HepG2 (cell line): ENCODE results near the gene SEZ6. TPM values are rescaled to one million over a fixed set of nuclear protein-coding genes. Genes with fewer than 3 reads are reported as not detected.

Source experiments
- HBP1 ChIP-seq: IDR thresholded peaks from 2 replicates; pipeline ENCODE4 v1.6.1; 2016; ENCODE audit warnings: low read depth, control low read depth
- HOXD1 ChIP-seq: sonication (generic); formaldehyde crosslinking; IDR thresholded peaks from 2 replicates; pipeline ENCODE4 v1.5.0; 2020; ENCODE audit warnings: missing genetic modification reagents
- KDM2A ChIP-seq: sonication (generic); formaldehyde crosslinking; IDR thresholded peaks from 2 replicates; pipeline ENCODE4 v1.4.0; 2020; ENCODE audit warnings: low read depth, missing genetic modification reagents, borderline replicate concordance
- NCOA5 ChIP-seq: sonication (generic); formaldehyde crosslinking; IDR thresholded peaks from 2 replicates; pipeline ENCODE4 v1.4.0; 2020; ENCODE audit warnings: missing genetic modification reagents
- PAX8 ChIP-seq: sonication (generic); formaldehyde crosslinking; IDR thresholded peaks from 2 replicates; pipeline ENCODE4 v1.8.0; 2022; ENCODE audit warnings: mild to moderate bottlenecking, missing genetic modification reagents, borderline replicate concordance
- POLR2G ChIP-seq: fragments of 200-400 bp; formaldehyde crosslinking; IDR thresholded peaks from 2 replicates; pipeline ENCODE4 v1.6.1; 2018; ENCODE audit warnings: mild to moderate bottlenecking, low read depth, low read length, moderate library complexity
- THRA ChIP-seq: sonication (generic); formaldehyde crosslinking; IDR thresholded peaks from 2 replicates; pipeline ENCODE4 v1.4.0; 2020; ENCODE audit warnings: missing genetic modification reagents, borderline replicate concordance
- ZFP36L1 ChIP-seq: sonication (generic); formaldehyde crosslinking; IDR thresholded peaks from 2 replicates; pipeline ENCODE4 v1.8.0; 2022; ENCODE audit warnings: mild to moderate bottlenecking, missing genetic modification reagents, moderate library complexity
- ZNF274 ChIP-seq: sonication (generic); formaldehyde crosslinking; IDR thresholded peaks from 2 replicates; pipeline ENCODE4 v1.5.1; 2020; ENCODE audit warnings: mild to moderate bottlenecking, missing genetic modification reagents
- ZNF354B ChIP-seq: sonication (generic); formaldehyde crosslinking; IDR thresholded peaks from 2 replicates; pipeline ENCODE4 v1.8.0; 2022; ENCODE audit warnings: mild to moderate bottlenecking, missing genetic modification reagents
- ZNF629 ChIP-seq: sonication (generic); formaldehyde crosslinking; conservative IDR thresholded peaks from 2 replicates; pipeline ENCODE4 v1.5.0; 2020; ENCODE audit warnings: missing genetic modification reagents
- ZNF670 ChIP-seq: sonication (generic); formaldehyde crosslinking; IDR thresholded peaks from 2 replicates; pipeline ENCODE4 v1.8.0; 2022; ENCODE audit warnings: mild to moderate bottlenecking, missing genetic modification reagents, borderline replicate concordance
- ZNF713 ChIP-seq: sonication (generic); formaldehyde crosslinking; IDR thresholded peaks from 2 replicates; pipeline ENCODE4 v1.4.0; 2020; ENCODE audit warnings: mild to moderate bottlenecking, missing genetic modification reagents
- ZNF746 ChIP-seq: sonication (generic); formaldehyde crosslinking; IDR thresholded peaks from 2 replicates; pipeline ENCODE4 v1.8.0; 2022; ENCODE audit warnings: mild to moderate bottlenecking, missing genetic modification reagents
- polyA plus RNA-seq, 8 experiments: library from polyadenylated mRNA; depleted of rRNA in 3 of 8; stranded (reverse) in 7 of 8; unstranded in 1 of 8; fragments of >200 nt; fragmentation: Illumina TruSeq in 4 of 8; extraction: Trizol in 4 of 8; gene quantifications; 2 replicates each; pipeline versions ENCODE4 v1.2.1 to v1.2.3, GENCODE V29; 2011 to 2016; ENCODE audit warnings: low read depth in 4 of 8, missing spikeins in 1 of 8, mixed read lengths in 1 of 8; ENCODE audit not compliant: insufficient read depth in 1 of 8
- total RNA-seq, 5 experiments: library from RNA; depleted of rRNA; stranded (reverse); fragments of >200 nt; fragmentation: Illumina TruSeq; extraction: Trizol; gene quantifications; 2 replicates each; pipeline ENCODE4 v1.2.3, GENCODE V29; 2016; ENCODE audit warnings: low read depth in 1 of 5
- TF ChIP-seq, protein P1 (sequence below): IDR thresholded peaks from 2 replicates; pipeline ENCODE4 v1.6.1; 2018; ENCODE audit warnings: missing genetic modification reagents
- TF ChIP-seq, protein P2 (sequence below): sonication (generic); formaldehyde crosslinking; IDR thresholded peaks from 2 replicates; pipeline ENCODE4 v1.5.0; 2020; ENCODE audit warnings: mild to moderate bottlenecking, missing genetic modification reagents
- TF ChIP-seq, protein P3 (sequence below): sonication (generic); formaldehyde crosslinking; IDR thresholded peaks from 2 replicates; pipeline ENCODE4 v1.4.0; 2020; ENCODE audit warnings: missing genetic modification reagents

Gene SEZ6
- total and polyA plus RNA-seq, 2 of the 13 experiments (the other 11 are each of a cell fraction or from before 2014, with no cell fraction given), result not detected

DNA sequence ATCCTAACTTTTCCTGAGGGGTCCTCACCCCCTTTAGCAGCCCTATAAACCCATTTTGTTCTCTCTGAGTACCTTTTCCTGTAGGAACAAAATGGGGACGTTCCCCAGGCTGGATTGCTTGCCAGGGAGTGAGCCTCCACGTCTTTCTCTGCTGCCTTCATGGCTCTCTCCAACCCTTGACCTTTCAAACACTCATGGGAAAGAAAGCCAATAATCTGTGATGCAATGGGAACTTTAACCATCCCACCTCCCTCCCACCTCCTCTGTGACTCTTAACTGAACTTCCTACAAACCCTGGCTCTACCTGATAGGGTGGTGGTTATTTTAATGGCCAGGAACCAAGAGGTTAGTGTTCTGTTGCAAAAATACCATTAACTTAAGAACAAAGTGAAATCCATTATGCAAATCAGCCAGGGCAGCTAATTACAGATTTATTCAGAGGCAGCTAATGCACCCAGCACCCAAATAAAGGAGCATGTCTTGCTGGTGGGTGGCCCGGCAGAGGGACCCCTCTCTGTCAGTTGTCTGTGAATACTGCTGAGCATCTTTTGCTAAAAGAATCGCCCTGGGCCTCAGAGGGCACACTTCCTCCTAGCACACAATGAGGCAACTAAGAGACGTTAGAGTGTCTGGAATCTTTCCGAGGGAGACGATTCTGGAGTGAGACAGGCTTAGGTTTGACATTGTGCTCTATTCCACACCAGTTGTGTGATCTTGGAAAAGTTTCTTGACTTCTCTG is 40.1 kb upstream of the SEZ6 start (continued):
- TF ChIP-seq POLR2G (peak; percentile 47; the same call in 1 of the 2 replicates), ZNF354B (no peak), HBP1 (CRISPR knock-in tag) (no peak), ZNF746 (CRISPR knock-in tag) (0 out of 2 replicates have a peak, but pooled peaks have one; percentile 63), ZNF629 (no peak), PAX8 (no peak), ZNF713 (CRISPR knock-in tag) (no peak), ZNF670 (CRISPR knock-in tag) (no peak; the same call in 1 of the 2 replicates), THRA (CRISPR knock-in tag) (peak; percentile 49; the same call in 1 of the 2 replicates), ZNF274 (no peak), HOXD1 (CRISPR knock-in tag) (no peak), KDM2A (no peak), ZFP36L1 (CRISPR knock-in tag) (no peak), NCOA5 (no peak)
- TF ChIP-seq, protein P1, sequence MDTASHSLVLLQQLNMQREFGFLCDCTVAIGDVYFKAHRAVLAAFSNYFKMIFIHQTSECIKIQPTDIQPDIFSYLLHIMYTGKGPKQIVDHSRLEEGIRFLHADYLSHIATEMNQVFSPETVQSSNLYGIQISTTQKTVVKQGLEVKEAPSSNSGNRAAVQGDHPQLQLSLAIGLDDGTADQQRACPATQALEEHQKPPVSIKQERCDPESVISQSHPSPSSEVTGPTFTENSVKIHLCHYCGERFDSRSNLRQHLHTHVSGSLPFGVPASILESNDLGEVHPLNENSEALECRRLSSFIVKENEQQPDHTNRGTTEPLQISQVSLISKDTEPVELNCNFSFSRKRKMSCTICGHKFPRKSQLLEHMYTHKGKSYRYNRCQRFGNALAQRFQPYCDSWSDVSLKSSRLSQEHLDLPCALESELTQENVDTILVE (CRISPR knock-in tag), result no peak
- TF ChIP-seq, protein P2, sequence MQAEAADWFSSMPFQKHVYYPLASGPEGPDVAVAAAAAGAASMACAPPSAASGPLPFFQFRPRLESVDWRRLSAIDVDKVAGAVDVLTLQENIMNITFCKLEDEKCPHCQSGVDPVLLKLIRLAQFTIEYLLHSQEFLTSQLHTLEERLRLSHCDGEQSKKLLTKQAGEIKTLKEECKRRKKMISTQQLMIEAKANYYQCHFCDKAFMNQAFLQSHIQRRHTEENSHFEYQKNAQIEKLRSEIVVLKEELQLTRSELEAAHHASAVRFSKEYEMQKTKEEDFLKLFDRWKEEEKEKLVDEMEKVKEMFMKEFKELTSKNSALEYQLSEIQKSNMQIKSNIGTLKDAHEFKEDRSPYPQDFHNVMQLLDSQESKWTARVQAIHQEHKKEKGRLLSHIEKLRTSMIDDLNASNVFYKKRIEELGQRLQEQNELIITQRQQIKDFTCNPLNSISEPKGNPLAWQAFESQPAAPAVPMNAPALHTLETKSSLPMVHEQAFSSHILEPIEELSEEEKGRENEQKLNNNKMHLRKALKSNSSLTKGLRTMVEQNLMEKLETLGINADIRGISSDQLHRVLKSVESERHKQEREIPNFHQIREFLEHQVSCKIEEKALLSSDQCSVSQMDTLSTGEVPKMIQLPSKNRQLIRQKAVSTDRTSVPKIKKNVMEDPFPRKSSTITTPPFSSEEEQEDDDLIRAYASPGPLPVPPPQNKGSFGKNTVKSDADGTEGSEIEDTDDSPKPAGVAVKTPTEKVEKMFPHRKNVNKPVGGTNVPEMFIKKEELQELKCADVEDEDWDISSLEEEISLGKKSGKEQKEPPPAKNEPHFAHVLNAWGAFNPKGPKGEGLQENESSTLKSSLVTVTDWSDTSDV (CRISPR knock-in tag), result no peak
- TF ChIP-seq, protein P3, sequence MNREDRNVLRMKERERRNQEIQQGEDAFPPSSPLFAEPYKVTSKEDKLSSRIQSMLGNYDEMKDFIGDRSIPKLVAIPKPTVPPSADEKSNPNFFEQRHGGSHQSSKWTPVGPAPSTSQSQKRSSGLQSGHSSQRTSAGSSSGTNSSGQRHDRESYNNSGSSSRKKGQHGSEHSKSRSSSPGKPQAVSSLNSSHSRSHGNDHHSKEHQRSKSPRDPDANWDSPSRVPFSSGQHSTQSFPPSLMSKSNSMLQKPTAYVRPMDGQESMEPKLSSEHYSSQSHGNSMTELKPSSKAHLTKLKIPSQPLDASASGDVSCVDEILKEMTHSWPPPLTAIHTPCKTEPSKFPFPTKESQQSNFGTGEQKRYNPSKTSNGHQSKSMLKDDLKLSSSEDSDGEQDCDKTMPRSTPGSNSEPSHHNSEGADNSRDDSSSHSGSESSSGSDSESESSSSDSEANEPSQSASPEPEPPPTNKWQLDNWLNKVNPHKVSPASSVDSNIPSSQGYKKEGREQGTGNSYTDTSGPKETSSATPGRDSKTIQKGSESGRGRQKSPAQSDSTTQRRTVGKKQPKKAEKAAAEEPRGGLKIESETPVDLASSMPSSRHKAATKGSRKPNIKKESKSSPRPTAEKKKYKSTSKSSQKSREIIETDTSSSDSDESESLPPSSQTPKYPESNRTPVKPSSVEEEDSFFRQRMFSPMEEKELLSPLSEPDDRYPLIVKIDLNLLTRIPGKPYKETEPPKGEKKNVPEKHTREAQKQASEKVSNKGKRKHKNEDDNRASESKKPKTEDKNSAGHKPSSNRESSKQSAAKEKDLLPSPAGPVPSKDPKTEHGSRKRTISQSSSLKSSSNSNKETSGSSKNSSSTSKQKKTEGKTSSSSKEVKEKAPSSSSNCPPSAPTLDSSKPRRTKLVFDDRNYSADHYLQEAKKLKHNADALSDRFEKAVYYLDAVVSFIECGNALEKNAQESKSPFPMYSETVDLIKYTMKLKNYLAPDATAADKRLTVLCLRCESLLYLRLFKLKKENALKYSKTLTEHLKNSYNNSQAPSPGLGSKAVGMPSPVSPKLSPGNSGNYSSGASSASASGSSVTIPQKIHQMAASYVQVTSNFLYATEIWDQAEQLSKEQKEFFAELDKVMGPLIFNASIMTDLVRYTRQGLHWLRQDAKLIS (CRISPR knock-in tag), result no peak
